PFSK-1 (cell line): ENCODE measurements around the gene PPP6R1.

ENCODE experiments used
- FOXP2 ChIP-seq: optimal IDR thresholded peaks from 2 replicates; pipeline ENCODE3; 2011; ENCODE audit warnings: borderline replicate concordance, control low read depth, inconsistent platforms; ENCODE audit not compliant: insufficient read depth; ENCODE audit errors: extremely low read length, extremely low read depth
- POLR2AphosphoS5 ChIP-seq: IDR thresholded peaks from 2 replicates; pipeline ENCODE4 v1.6.1; 2012; ENCODE audit warnings: low read depth, mild to moderate bottlenecking, control low read depth, low read length, moderate library complexity
- REST ChIP-seq, 2 experiments: IDR thresholded peaks; 2 replicates each; pipeline versions ENCODE4 v1.6.1 to v1.8.0; 2011 to 2012; ENCODE audit warnings: low read depth in 2 of 2, low read length in 2 of 2, control low read depth in 1 of 2, inconsistent platforms in 1 of 2, mild to moderate bottlenecking in 1 of 2, moderate library complexity in 1 of 2; ENCODE audit not compliant: insufficient read depth in 1 of 2
- SIN3A ChIP-seq: IDR thresholded peaks from 2 replicates; pipeline ENCODE4 v1.6.1; 2012; ENCODE audit warnings: mild to moderate bottlenecking, low read length, moderate library complexity, borderline replicate concordance; ENCODE audit not compliant: insufficient read depth
- TAF1 ChIP-seq: IDR thresholded peaks from 2 replicates; pipeline ENCODE4 v1.6.1; 2012; ENCODE audit warnings: low read length, control low read depth, borderline replicate concordance; ENCODE audit not compliant: insufficient read depth

DNA sequence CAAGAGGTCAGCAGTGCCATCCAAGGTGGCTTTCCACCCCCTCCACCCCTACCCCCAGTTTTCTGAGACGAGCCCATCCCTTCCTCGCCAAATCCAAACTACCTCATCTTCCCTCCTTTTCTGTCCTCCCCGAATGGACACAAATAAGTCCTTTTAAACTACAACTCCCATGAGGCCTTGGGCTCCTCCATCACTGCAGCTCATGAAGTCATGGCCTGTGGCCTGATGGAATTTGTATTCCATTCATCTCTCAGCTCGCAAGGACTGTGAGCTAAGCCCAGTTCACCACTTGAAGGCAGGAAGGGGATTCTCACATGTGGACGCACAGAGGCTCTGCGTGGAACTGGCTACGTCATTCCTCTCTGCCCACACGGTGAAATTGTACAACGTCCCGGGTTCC, 62.0 kb downstream of the PPP6R1 start:
- no peak for TF ChIP-seq TAF1
- no peak for TF ChIP-seq REST (IDR thresholded peaks at IDR 0.05; ENCODE audit: insufficient read depth in 1 of 2, low read depth in 2 of 2, low read length in 2 of 2)
- no peak for TF ChIP-seq POLR2AphosphoS5
- TF ChIP-seq FOXP2, result no peak
- TF ChIP-seq SIN3A, result no peak
